Neutrophil (primary cell): ENCODE data around the gene CCDC197.

Experiments
- H3K27ac ChIP-seq: fragments of 200-600 bp; sonication (generic); 2 replicates; pipeline ENCODE4 v1.5.1; 2016; ENCODE audit warnings: mild to moderate bottlenecking, moderate library complexity
- H3K27me3 ChIP-seq: fragments of 200-600 bp; sonication (generic); 2 replicates; pipeline ENCODE4 v1.6.0; 2016; ENCODE audit warnings: mild to moderate bottlenecking
- H3K36me3 ChIP-seq: fragments of 200-600 bp; sonication (generic); 2 replicates; pipeline ENCODE4 v1.5.1; 2017
- H3K4me1 ChIP-seq, 2 experiments: fragments of 200-600 bp in 1 of 2; sonication (generic) in 1 of 2; 1 replicate in 1 of 2; 2 replicates in 1 of 2; pipeline versions ENCODE4 v1.5.1 to v1.6.1; 2013 to 2016; ENCODE audit warnings: low read depth in 1 of 2, low read length in 1 of 2, mild to moderate bottlenecking in 1 of 2, moderate library complexity in 1 of 2; ENCODE audit not compliant: control insufficient read depth in 1 of 2, insufficient read depth in 1 of 2
- H3K4me3 ChIP-seq, 2 experiments: fragments of 200-600 bp in 1 of 2; sonication (generic) in 1 of 2; 1 replicate in 1 of 2; 2 replicates in 1 of 2; pipeline ENCODE4 v1.5.1; 2013 to 2016; ENCODE audit warnings: low read depth in 1 of 2, low read length in 1 of 2, mild to moderate bottlenecking in 1 of 2, moderate library complexity in 1 of 2
- H3K9me3 ChIP-seq: fragments of 200-600 bp; sonication (generic); 2 replicates; pipeline ENCODE4 v1.5.1; 2016
- CTCF ChIP-seq: fragments of 200-600 bp; sonication (generic); IDR thresholded peaks from 2 replicates; pipeline ENCODE4 v1.5.1; 2016; ENCODE audit warnings: antibody characterized with exemption

The CCDC197 gene

GRCh38 chr14:93956514-93957332, 40.4 kb upstream of the CCDC197 start:
- Histone ChIP-seq H3K27me3 (no peaks in the 10 kb centered on the region), H3K4me1 (peaks cover 12 to 62% of the 10 kb centered on the region in 2 experiments), H3K36me3 (no peaks in the 10 kb centered on the region), H3K27ac (peak overlapping the region; percentile 92), H3K4me3 (no peak overlapping the region), H3K9me3 (no peaks in the 10 kb centered on the region)
- TF ChIP-seq CTCF: no peak

- no peak for TF ChIP-seq CTCF
- Histone ChIP-seq H3K4me3 (no peak overlapping the region), H3K9me3 (no peaks in the 10 kb centered on the region), H3K27ac (no peak overlapping the region), H3K36me3 (no peaks in the 10 kb centered on the region), H3K4me1 (peaks cover 12 to 66% of the 10 kb centered on the region in 2 experiments), H3K27me3 (no peaks in the 10 kb centered on the region)
Observed at GRCh38 chr14:93957333-93957710, 39.8 kb upstream of the CCDC197 start.

GRCh38 chr14:93957751-93958566, 39.1 kb upstream of the CCDC197 start:
- Histone ChIP-seq H3K9me3 (no peaks in the 10 kb centered on the region), H3K36me3 (no peaks in the 10 kb centered on the region), H3K4me1 (peaks cover 15 to 72% of the 10 kb centered on the region in 2 experiments), H3K4me3 (no peak overlapping the region), H3K27me3 (no peaks in the 10 kb centered on the region), H3K27ac (no peak overlapping the region)
- no peak for TF ChIP-seq CTCF

DNA sequence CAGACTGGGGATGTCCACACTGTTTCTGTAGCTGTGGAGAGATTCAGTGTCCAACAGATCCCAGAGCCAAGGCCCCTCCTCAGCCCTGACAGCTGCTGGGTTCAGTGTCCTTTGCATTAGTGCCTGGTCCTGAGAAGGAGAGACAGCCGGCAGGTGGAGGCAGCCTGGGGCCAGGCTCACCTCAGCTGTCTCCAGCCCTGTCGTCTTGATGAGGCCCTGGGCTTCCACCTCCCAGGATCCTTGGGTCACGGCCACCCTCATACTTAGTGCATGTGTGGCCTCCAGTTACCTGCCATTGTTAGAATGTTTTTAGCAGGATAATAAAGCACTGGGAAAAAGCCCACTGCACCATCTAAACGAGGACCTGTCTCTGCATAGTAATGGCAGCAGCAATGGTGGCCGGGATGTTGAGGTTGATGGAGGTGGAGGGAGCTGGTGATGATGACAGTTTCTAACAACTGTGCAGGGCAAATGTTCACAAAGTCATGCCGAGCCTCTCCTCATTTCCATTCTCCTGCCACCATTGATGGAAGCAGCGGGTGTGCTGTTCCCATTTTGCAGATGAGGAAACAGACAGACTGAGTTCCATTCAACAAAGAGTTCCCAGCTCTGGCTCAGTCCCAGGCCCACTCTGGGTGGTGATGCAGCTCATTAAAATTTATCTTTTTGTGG, 38.4 kb upstream of the CCDC197 start:
- Histone ChIP-seq H3K36me3 (no peaks in the 10 kb centered on the region), H3K9me3 (no peaks in the 10 kb centered on the region), H3K27ac (peak overlapping the region; percentile 75), H3K4me3 (peak overlapping the region in 1 of 2 experiments; percentile 30), H3K27me3 (no peaks in the 10 kb centered on the region), H3K4me1 (peaks cover 19 to 80% of the 10 kb centered on the region in 2 experiments)
- no peak for TF ChIP-seq CTCF

DNA sequence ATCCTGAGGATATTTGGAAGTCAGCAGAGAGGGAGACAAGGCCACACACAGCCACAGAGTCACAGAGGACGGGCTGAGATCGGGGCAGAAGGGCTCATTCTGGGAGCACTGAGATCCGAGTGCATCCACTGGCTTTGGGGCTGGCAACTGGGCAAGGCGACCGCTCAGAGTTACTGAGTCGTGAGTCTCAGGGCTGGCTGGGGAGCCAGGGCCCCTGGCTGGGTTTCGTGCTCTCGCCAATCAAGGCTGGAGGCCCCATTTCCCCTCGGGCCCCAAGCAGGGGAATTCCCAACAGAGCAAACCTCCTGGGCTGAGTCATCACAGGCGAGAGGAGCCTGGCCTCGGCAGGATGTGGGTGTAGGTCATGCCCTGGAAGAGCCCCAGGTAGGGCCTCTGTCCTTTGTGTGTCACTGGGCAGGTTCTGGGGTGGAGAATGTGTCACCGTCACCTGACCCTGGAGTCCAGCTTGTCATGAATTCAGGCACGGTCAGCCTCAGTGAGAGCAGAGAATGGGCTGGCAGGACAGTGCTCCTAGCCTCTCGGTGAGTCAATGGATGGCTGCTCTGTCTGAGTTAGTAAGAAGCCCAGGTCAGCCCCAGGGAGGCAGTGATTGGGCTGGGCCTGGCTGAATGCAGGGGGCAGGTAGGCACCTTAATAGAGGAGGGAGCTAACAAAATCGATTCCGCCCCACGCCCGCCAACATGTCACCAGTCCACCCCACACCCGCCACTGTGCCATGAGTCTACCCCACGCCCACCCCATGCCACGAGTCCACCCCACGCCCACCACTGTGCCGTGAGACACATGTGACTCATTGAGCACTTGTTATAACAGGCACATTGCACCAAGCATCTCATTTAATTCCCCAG, 37.6 kb upstream of the CCDC197 start:
- Histone ChIP-seq H3K27me3 (no peaks in the 10 kb centered on the region), H3K36me3 (no peaks in the 10 kb centered on the region), H3K9me3 (no peaks in the 10 kb centered on the region), H3K4me1 (peaks cover 19 to 79% of the 10 kb centered on the region in 2 experiments), H3K27ac (peak overlapping the region; percentile 75), H3K4me3 (peak overlapping the region in 1 of 2 experiments; percentile 30)
- TF ChIP-seq CTCF: no peak
